ENCODE measurements around the gene SLC7A5.
"Not testable (repeated sequence)": the region's sequence is repeated elsewhere in the genome, so short reads cannot be mapped to it uniquely, and the experiment has no call there.

The SLC7A5 gene

GRCh38 chr16:87822108-87822970 lies 47.0 kb downstream of the SLC7A5 start:
- no peak for DNase-seq (ENCODE audit: low spot score)

GRCh38 chr16:87821376-87822107 lies 47.8 kb downstream of the SLC7A5 start:
- DNase-seq (ENCODE audit: low spot score), result no peak

GRCh38 chr16:87819983-87820382 lies 49.3 kb downstream of the SLC7A5 start:
- no peak for DNase-seq (ENCODE audit: low spot score)

- no peak for DNase-seq (ENCODE audit: low spot score)
Measured at GRCh38 chr16:87819282-87819681, 50.0 kb downstream of the SLC7A5 start.

- no peak for DNase-seq (ENCODE audit: low spot score)
Measured at GRCh38 chr16:87818533-87819161, 50.7 kb downstream of the SLC7A5 start.

GRCh38 chr16:87817910-87818309 lies 51.4 kb downstream of the SLC7A5 start:
- no peak for DNase-seq (ENCODE audit: low spot score)

GRCh38 chr16:87817370-87817769 lies 51.9 kb downstream of the SLC7A5 start:
- not testable (repeated sequence) for DNase-seq (ENCODE audit: low spot score)

GRCh38 chr16:87816507-87817100 lies 52.7 kb downstream of the SLC7A5 start:
- DNase-seq (ENCODE audit: low spot score), result no peak

- no peak for DNase-seq (ENCODE audit: low spot score)
Measured at GRCh38 chr16:87815567-87815966, 53.7 kb downstream of the SLC7A5 start.

- no peak for DNase-seq (ENCODE audit: low spot score)
Measured at GRCh38 chr16:87812200-87812656, 57.1 kb downstream of the SLC7A5 start.

GRCh38 chr16:87811454-87811853 lies 57.9 kb downstream of the SLC7A5 start:
- DNase-seq (ENCODE audit: low spot score), result not testable (repeated sequence)

GRCh38 chr16:87809150-87809902 lies 60.0 kb downstream of the SLC7A5 start:
- no peak for DNase-seq (ENCODE audit: low spot score)

GRCh38 chr16:87808108-87808507 lies 61.2 kb downstream of the SLC7A5 start:
- DNase-seq (ENCODE audit: low spot score), result no peak

- DNase-seq (ENCODE audit: low spot score), result peak; percentile 68
Measured at GRCh38 chr16:87806641-87807546, 62.4 kb downstream of the SLC7A5 start.

GRCh38 chr16:87806261-87806640 lies 63.1 kb downstream of the SLC7A5 start:
- DNase-seq (ENCODE audit: low spot score), result no peak

- no peak for DNase-seq (ENCODE audit: low spot score)
Measured at GRCh38 chr16:87803385-87803784, 65.9 kb downstream of the SLC7A5 start.

GRCh38 chr16:87802670-87803069 lies 66.6 kb downstream of the SLC7A5 start:
- no peak for DNase-seq (ENCODE audit: low spot score)

- DNase-seq (ENCODE audit: low spot score), result no peak
Measured at GRCh38 chr16:87801679-87802259, 67.5 kb downstream of the SLC7A5 start.

- DNase-seq (ENCODE audit: low spot score), result no peak
Measured at GRCh38 chr16:87800497-87800896, 68.8 kb downstream of the SLC7A5 start.

- no peak for DNase-seq (ENCODE audit: low spot score)
Measured at GRCh38 chr16:87795336-87795735, 74.0 kb downstream of the SLC7A5 start.

Measured in hematopoietic multipotent progenitor cell treated with erythropoietin and hydrocortisone succinate and interleukin-3 and kit ligand, for 15 days (in vitro differentiated cells).